GM21825 (cell line): ENCODE data around the gene ZBED4.

Experiments
- ATAC-seq: cut with Tn5 transposase; IDR thresholded peaks from one replicate; pipeline ENCODE4 v1.9.1; 2021; ENCODE audit warnings: mild to moderate bottlenecking, moderate library complexity; ENCODE audit not compliant: unreplicated experiment

The ZBED4 gene

GRCh38 chr22:49918911-49919881, 65.6 kb downstream of the ZBED4 start:
- ATAC-seq: no peak

GRCh38 chr22:49920859-49921258, 67.2 kb downstream of the ZBED4 start:
- no peak for ATAC-seq

- ATAC-seq: no peak
Observed at GRCh38 chr22:49921508-49922278, 68.0 kb downstream of the ZBED4 start.

GRCh38 chr22:49922484-49922883, 68.8 kb downstream of the ZBED4 start:
- ATAC-seq: no peak

- ATAC-seq: no peak
Observed at GRCh38 chr22:49922926-49923325, 69.3 kb downstream of the ZBED4 start.

GRCh38 chr22:49923445-49923844, 69.8 kb downstream of the ZBED4 start:
- no peak for ATAC-seq

GRCh38 chr22:49924113-49924833, 70.6 kb downstream of the ZBED4 start:
- no peak for ATAC-seq

GRCh38 chr22:49925525-49926128, 72.0 kb downstream of the ZBED4 start:
- no peak for ATAC-seq

GRCh38 chr22:49926916-49927315, 73.3 kb downstream of the ZBED4 start:
- ATAC-seq: no peak

GRCh38 chr22:49927483-49928184, 74.0 kb downstream of the ZBED4 start:
- no peak for ATAC-seq

GRCh38 chr22:49928185-49928495, 74.5 kb downstream of the ZBED4 start:
- ATAC-seq: no peak

GRCh38 chr22:49928555-49929210, 75.0 kb downstream of the ZBED4 start:
- ATAC-seq: no peak

- no peak for ATAC-seq
Observed at GRCh38 chr22:49929211-49929979, 75.8 kb downstream of the ZBED4 start.

- ATAC-seq: no peak
Observed at GRCh38 chr22:49929994-49930575, 76.4 kb downstream of the ZBED4 start.

- ATAC-seq: peak; percentile 37
Observed at GRCh38 chr22:49930596-49931412, 77.2 kb downstream of the ZBED4 start.

- no peak for ATAC-seq
Observed at GRCh38 chr22:49933236-49934159, 79.9 kb downstream of the ZBED4 start.
